Mucosa of descending colon (tissue), 3 donors: ENCODE measurements around the gene NADK2. TPM values are rescaled to one million over a fixed set of nuclear protein-coding genes. Genes with fewer than 3 reads are reported as not detected.

Source experiments
- ATAC-seq: fragments of 200-7000 bp; cut with Tn5 transposase; one replicate; pipeline ENCODE4 v1.9.1; 2020; ENCODE audit warnings: mild to moderate bottlenecking, moderate library complexity
- DNase-seq, 3 donors: peaks; one replicate each; pipeline ENCODE4 v3.0.0-alpha.2; 2020
- H3K36me3 ChIP-seq: fragments of 200-600 bp; one replicate; pipeline ENCODE4 v1.8.0; 2021; ENCODE audit warnings: low read depth, mild to moderate bottlenecking
- H3K4me1 ChIP-seq: fragments of 200-600 bp; one replicate; pipeline ENCODE4 v1.8.0; 2021; ENCODE audit warnings: low read depth, mild to moderate bottlenecking
- H3K4me3 ChIP-seq: fragments of 200-600 bp; one replicate; pipeline ENCODE4 v1.8.0; 2021; ENCODE audit warnings: mild to moderate bottlenecking
- H3K9me3 ChIP-seq: fragments of 200-600 bp; one replicate; pipeline ENCODE4 v1.8.0; 2021; ENCODE audit warnings: mild to moderate bottlenecking
- CTCF ChIP-seq: fragments of 200-600 bp; IDR thresholded peaks from one replicate; pipeline ENCODE4 v1.8.0; 2022; ENCODE audit warnings: antibody characterized with exemption, mild to moderate bottlenecking
- intact Hi-C, 2 donors: fragments of 100-400 bp; cut with DNase I in 1 of 2; cut with micrococcal nuclease in 1 of 2; formaldehyde crosslinking; loops; one replicate each; pipeline versions ENCODE4 v1.11.0 to v1.11.1; 2022; cut with DNase I, micrococcal nuclease
- microRNA-seq: library from miRNA; unstranded; fragments of <30 nt; microRNA quantifications from one replicate; pipeline ENCODE4, GENCODE V29; 2019
- total RNA-seq, 3 donors: library from RNA; stranded (reverse); fragmentation: NEBNext Ultra II Directional in 2 of 3; extraction: Animal tissue kit (Norgen Biotek cat#: 25700) in 2 of 3; gene quantifications; one replicate each; pipeline versions ENCODE4 v1.2.1 to v1.2.4, GENCODE V29; 2021 to 2023
- donor health status: DM: no; HTN: no; CAD: no; lungs with moderate emphysema.
- donor health status: DM: no; HTN: no; CAD: no.
- donor health status: DM: no; HTN: yes; CAD: no.

Gene NADK2
- total RNA-seq, 3 donors from 2014 or later = 24.3 to 50.3 (median 24.8) TPM

GRCh38 chr5:36145311-36145710, 96.4 kb downstream of the NADK2 start:
- Histone ChIP-seq H3K4me1 (peaks cover 2% of the 10 kb centered on the region), H3K9me3 (no peaks in the 10 kb centered on the region), H3K4me3 (no peak overlapping the region), H3K36me3 (no peaks in the 10 kb centered on the region)
- ATAC-seq (no peak), DNase-seq (no peak)
- TF ChIP-seq CTCF = no peak
- intact Hi-C loops = no loop called here

Small RNA genes lying within 50 kb of the gene (microRNA-seq; reads per million reads assigned to microRNA genes)
- 2.1 reads per million for gene MIR580

Other genes with a start within 250 kb of the NADK2 start
- under 1 TPM in 1 of 3 donors, not detected in 2; 0.47 TPM for gene UGT3A2, start 175.0 kb downstream of the NADK2 start, total RNA-seq
- gene LMBRD2, start 90.0 kb downstream of the NADK2 start, total RNA-seq = 10 to 100 TPM; 14.8 to 18.0 (median 16.7) TPM
- 10 to 100 TPM; 11.6 to 24.2 (median 16.5) TPM for gene SKP2, start 89.8 kb downstream of the NADK2 start, total RNA-seq
- 1 to 10 TPM in 1 of 3 donors, under 1 TPM in 1, not detected in 1; 0.29 to 2.8 TPM for gene RANBP3L, start 60.0 kb upstream of the NADK2 start, total RNA-seq